Measurements from ENCODE around the gene SYK.

DNA sequence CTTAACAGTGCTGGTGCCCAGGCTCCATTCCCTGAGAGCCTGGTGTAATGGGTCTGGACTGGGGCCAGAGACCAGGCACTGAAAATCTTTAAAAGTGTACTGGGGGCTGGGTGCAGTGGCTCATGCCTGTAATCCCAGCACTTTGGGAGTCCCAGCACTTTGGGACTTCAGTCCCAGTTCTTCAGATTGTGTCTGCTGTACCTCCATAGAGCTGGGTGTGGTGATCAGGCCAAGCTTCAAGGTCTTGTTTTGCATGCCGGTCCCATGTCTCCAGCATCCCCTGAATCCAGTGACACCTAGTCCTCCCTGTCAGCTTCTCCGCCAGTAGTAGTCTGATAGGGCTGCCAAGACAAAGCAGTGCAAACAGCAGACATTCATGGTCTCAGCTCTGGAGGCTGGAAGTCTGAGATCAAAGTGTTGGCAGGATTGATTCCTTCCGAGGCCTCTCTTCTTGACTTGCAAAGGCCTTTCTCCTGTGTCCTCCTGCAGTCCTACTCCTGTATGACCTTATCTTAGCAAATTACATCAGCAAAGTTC lies 108.2 kb downstream of the SYK start:
- TF ChIP-seq, protein P1, sequence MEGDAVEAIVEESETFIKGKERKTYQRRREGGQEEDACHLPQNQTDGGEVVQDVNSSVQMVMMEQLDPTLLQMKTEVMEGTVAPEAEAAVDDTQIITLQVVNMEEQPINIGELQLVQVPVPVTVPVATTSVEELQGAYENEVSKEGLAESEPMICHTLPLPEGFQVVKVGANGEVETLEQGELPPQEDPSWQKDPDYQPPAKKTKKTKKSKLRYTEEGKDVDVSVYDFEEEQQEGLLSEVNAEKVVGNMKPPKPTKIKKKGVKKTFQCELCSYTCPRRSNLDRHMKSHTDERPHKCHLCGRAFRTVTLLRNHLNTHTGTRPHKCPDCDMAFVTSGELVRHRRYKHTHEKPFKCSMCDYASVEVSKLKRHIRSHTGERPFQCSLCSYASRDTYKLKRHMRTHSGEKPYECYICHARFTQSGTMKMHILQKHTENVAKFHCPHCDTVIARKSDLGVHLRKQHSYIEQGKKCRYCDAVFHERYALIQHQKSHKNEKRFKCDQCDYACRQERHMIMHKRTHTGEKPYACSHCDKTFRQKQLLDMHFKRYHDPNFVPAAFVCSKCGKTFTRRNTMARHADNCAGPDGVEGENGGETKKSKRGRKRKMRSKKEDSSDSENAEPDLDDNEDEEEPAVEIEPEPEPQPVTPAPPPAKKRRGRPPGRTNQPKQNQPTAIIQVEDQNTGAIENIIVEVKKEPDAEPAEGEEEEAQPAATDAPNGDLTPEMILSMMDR (conservative IDR thresholded peaks at IDR 0.05 in 1 of 2, IDR thresholded peaks at IDR 0.05 in 1 of 2; ENCODE audit: extremely low read depth in 1 of 2, insufficient read depth in 1 of 2, low read depth in 1 of 2, low read length in 2 of 2): no peak
- TF ChIP-seq EZH2 (IDR thresholded peaks at IDR 0.05; ENCODE audit: borderline replicate concordance, low read length): no peak

All from mammary epithelial cell (primary cell).